ENCODE results near the gene ZBTB8B. TPM values are rescaled to one million over a fixed set of nuclear protein-coding genes. Genes with fewer than 3 reads are reported as not detected.
"Not testable (repeated sequence)": the region's sequence is repeated elsewhere in the genome, so short reads cannot be mapped to it uniquely, and the experiment has no call there.

ZBTB8B gene
- total and polyA plus RNA-seq, 8 donors = under 0.01 to 0.37 (median 0.15) TPM; not detected in 5

- intact Hi-C loops (cut with DNase I; ENCODE audit: low total_unique reads) = no loop called here
- TF ChIP-seq POLR2AphosphoS5 (IDR thresholded peaks at IDR 0.05) = no peak
- TF ChIP-seq EP300 (IDR thresholded peaks at IDR 0.05) = no peak
- no peak for TF ChIP-seq POLR2A (IDR thresholded peaks at IDR 0.05)
- no peak for TF ChIP-seq CTCF (IDR thresholded peaks at IDR 0.05)
- Histone ChIP-seq H3K27ac (no peak overlapping the region), H3K4me3 (peak overlapping the region; percentile 27 to 41 (median 32)), H3K36me3 (no peaks in the 10 kb centered on the region), H3K9me3 (no peaks in the 10 kb centered on the region), H3K27me3 (peaks cover 0 to 43% (median 17%) of the 10 kb centered on the region in 3 donors), H3K4me1 (peaks cover 7 to 14% (median 11%) of the 10 kb centered on the region in 4 donors)
- WGBS, 5 donors = 55 to 73% (median 63%) methylated on average over 17 of the region's 17 CpGs
- no peak for DNase-seq
Observed at GRCh38 chr1:32427264-32427963, 37.5 kb upstream of the ZBTB8B start.

GRCh38 chr1:32431736-32432400 is 33.0 kb upstream of the ZBTB8B start:
- peaks cover 0 to 21% (median 4%) of the 10 kb centered on the region in 3 donors for H3K27me3 ChIP-seq
- intact Hi-C loops (cut with DNase I; ENCODE audit: low total_unique reads) = no loop called here
- TF ChIP-seq POLR2A (IDR thresholded peaks at IDR 0.05) (no peak), EP300 (IDR thresholded peaks at IDR 0.05) (no peak), CTCF (IDR thresholded peaks at IDR 0.05) (no peak)
- H3K4me1 ChIP-seq = peaks cover under 1 to 6% (median 4%) of the 10 kb centered on the region in 4 donors
- no peaks in the 10 kb centered on the region for H3K36me3 ChIP-seq
- no peak overlapping the region for H3K27ac ChIP-seq
- 66 to 80% (median 73%) methylated on average over 4 of the region's 4 CpGs for WGBS, 5 donors
- no peak for DNase-seq
- no peaks in the 10 kb centered on the region for H3K9me3 ChIP-seq
- no peak overlapping the region for H3K4me3 ChIP-seq

GRCh38 chr1:32438136-32438535 is 26.7 kb upstream of the ZBTB8B start:
- no peak for DNase-seq
- 25 to 46% (median 38%) methylated on average over 1 of the region's 1 CpG for WGBS, 5 donors
- Histone ChIP-seq H3K27ac (no peak overlapping the region), H3K27me3 (peaks cover 0 to 24% (median 0%) of the 10 kb centered on the region in 3 donors), H3K36me3 (no peaks in the 10 kb centered on the region), H3K4me1 (no peaks in the 10 kb centered on the region), H3K4me3 (no peak overlapping the region), H3K9me3 (peaks cover 0 to 18% (median 9%) of the 10 kb centered on the region in 4 donors)
- no peak for TF ChIP-seq CTCF (IDR thresholded peaks at IDR 0.05)
- TF ChIP-seq POLR2AphosphoS5 (IDR thresholded peaks at IDR 0.05) = no peak
- no peak for TF ChIP-seq POLR2A (IDR thresholded peaks at IDR 0.05)
- TF ChIP-seq EP300 (IDR thresholded peaks at IDR 0.05) = no peak
- intact Hi-C loops (cut with DNase I; ENCODE audit: low total_unique reads) = no loop called here

- H3K4me1 ChIP-seq; DNase-seq; intact Hi-C loops (cut with DNase I; ENCODE audit: low total_unique reads); H3K36me3 ChIP-seq; H3K4me3 ChIP-seq; H3K27ac ChIP-seq: not testable (repeated sequence)
- Histone ChIP-seq H3K27me3 (peaks cover 0 to 24% (median 0%) of the 10 kb centered on the region in 3 donors), H3K9me3 (peaks cover 0 to 18% (median 9%) of the 10 kb centered on the region in 4 donors)
- WGBS, 5 donors = 81 to 96% (median 94%) methylated on average over 4 of the region's 4 CpGs
Observed at GRCh38 chr1:32438777-32439176, 26.1 kb upstream of the ZBTB8B start.

- Histone ChIP-seq H3K27me3 (peaks cover 0 to 24% (median 0%) of the 10 kb centered on the region in 3 donors), H3K9me3 (peaks cover 0 to 18% (median 9%) of the 10 kb centered on the region in 4 donors)
- H3K4me1 ChIP-seq; DNase-seq; H3K4me3 ChIP-seq; H3K36me3 ChIP-seq; H3K27ac ChIP-seq; intact Hi-C loops (cut with DNase I; ENCODE audit: low total_unique reads): not testable (repeated sequence)
- WGBS, 5 donors = 89 to 95% (median 94%) methylated on average over 10 of the region's 10 CpGs
Observed at GRCh38 chr1:32441467-32441866, 23.4 kb upstream of the ZBTB8B start.
